HepG2 (cell line): ENCODE results near the gene TST.

ENCODE experiments used
- IRX3 ChIP-seq: sonication (generic); formaldehyde crosslinking; IDR thresholded peaks from 2 replicates; pipeline ENCODE4 v1.8.1; 2023; ENCODE audit warnings: mild to moderate bottlenecking, low read depth, missing genetic modification reagents, borderline replicate concordance
- KAT7 ChIP-seq: IDR thresholded peaks from 2 replicates; pipeline ENCODE4 v1.6.1; 2018; ENCODE audit warnings: borderline replicate concordance, missing compliant biosample characterization
- ZNF850 ChIP-seq: sonication (generic); formaldehyde crosslinking; conservative IDR thresholded peaks from 2 replicates; pipeline ENCODE4 v1.9.0; 2021; ENCODE audit warnings: mild to moderate bottlenecking, missing genetic modification reagents

- no peak for TF ChIP-seq KAT7 (CRISPR knock-in tag)
- TF ChIP-seq ZNF850 (CRISPR knock-in tag) = no peak
- TF ChIP-seq IRX3 (CRISPR knock-in tag) = no peak
Observed at GRCh38 chr22:36981247-36981775, 37.9 kb downstream of the TST start.
